ENCODE measurements around the gene RLN3.

The RLN3 gene

GRCh38 chr19:14073261-14073924, 45.4 kb downstream of the RLN3 start:
- in situ Hi-C loops (cut with MboI; ENCODE audit: low sequenced_read_pairs), result no loop called here
- Histone ChIP-seq H3K4me3 (peak overlapping the region; percentile 62), H3K4me1 (peaks cover 15% of the 10 kb centered on the region), H3K27me3 (ENCODE audit: low read depth) (no peaks in the 10 kb centered on the region), H3K36me3 (replicated peaks) (no peaks in the 10 kb centered on the region), H3K9me3 (no peaks in the 10 kb centered on the region)
- DNase-seq (ENCODE audit: low spot score in 2 of 2), result peak; percentile 71 to 80

GRCh38 chr19:14073925-14074838, 46.2 kb downstream of the RLN3 start:
- no peaks in the 10 kb centered on the region for H3K36me3 ChIP-seq (replicated peaks)
- peak overlapping the region; percentile 62 for H3K4me3 ChIP-seq
- DNase-seq (ENCODE audit: low spot score in 2 of 2), result peak in 1 of 2 experiments; percentile 58
- peaks cover 15% of the 10 kb centered on the region for H3K4me1 ChIP-seq
- H3K9me3 ChIP-seq, result no peaks in the 10 kb centered on the region
- no peaks in the 10 kb centered on the region for H3K27me3 ChIP-seq (ENCODE audit: low read depth)
- in situ Hi-C loops (cut with MboI; ENCODE audit: low sequenced_read_pairs), result no loop called here

GRCh38 chr19:14078411-14078810, 50.5 kb downstream of the RLN3 start:
- peaks cover 7% of the 10 kb centered on the region for H3K4me1 ChIP-seq
- in situ Hi-C loops (cut with MboI; ENCODE audit: low sequenced_read_pairs), result loop anchor here (5.0 kb wide), 1 partner anchor 196 kb away; no protein-coding TSS in a partner anchor
- no peaks in the 10 kb centered on the region for H3K36me3 ChIP-seq (replicated peaks)
- no peak for DNase-seq (ENCODE audit: low spot score in 2 of 2)
- no peak overlapping the region for H3K4me3 ChIP-seq
- H3K27me3 ChIP-seq (ENCODE audit: low read depth), result no peaks in the 10 kb centered on the region
- H3K9me3 ChIP-seq, result no peaks in the 10 kb centered on the region

Data from HAP-1 (cell line).